H9 (cell line): ENCODE measurements around the gene CAPNS1. TPM values are rescaled to one million over a fixed set of nuclear protein-coding genes. Genes with fewer than 3 reads are reported as not detected.

Source experiments
- DNase-seq: peaks from one replicate; pipeline ENCODE4 v3.0.0-alpha.2; 2017
- H2AFZ ChIP-seq: one replicate; pipeline ENCODE4 v1.6.1; 2013; ENCODE audit warnings: mild to moderate bottlenecking, low read length, control low read depth, moderate library complexity
- H2AK5ac ChIP-seq: 2 replicates; pipeline ENCODE4 v1.6.1; 2013; ENCODE audit warnings: low read length, control low read depth, mixed read lengths; ENCODE audit not compliant: insufficient read length
- H2BK120ac ChIP-seq: one replicate; pipeline ENCODE4 v1.6.1; 2013; ENCODE audit warnings: low read depth, mild to moderate bottlenecking, low read length, control low read depth, inconsistent platforms; ENCODE audit not compliant: poor library complexity, severe bottlenecking
- H2BK12ac ChIP-seq: 2 replicates; pipeline ENCODE4 v1.6.1; 2013; ENCODE audit warnings: low read length, control low read depth, mixed read lengths, low read depth; ENCODE audit not compliant: insufficient read length
- H2BK15ac ChIP-seq: 2 replicates; pipeline ENCODE4 v1.6.1; 2013; ENCODE audit warnings: low read depth, low read length, control low read depth
- H2BK20ac ChIP-seq: one replicate; pipeline ENCODE4 v1.6.1; 2013; ENCODE audit warnings: low read depth, mild to moderate bottlenecking, low read length, control low read depth, inconsistent platforms; ENCODE audit not compliant: poor library complexity, severe bottlenecking
- H2BK5ac ChIP-seq: 2 replicates; pipeline ENCODE4 v1.6.1; 2013; ENCODE audit warnings: low read length, control low read depth, mixed read lengths; ENCODE audit not compliant: insufficient read length
- H3K14ac ChIP-seq: 2 replicates; pipeline ENCODE4 v1.6.1; 2013; ENCODE audit warnings: low read length, control low read depth; ENCODE audit not compliant: insufficient read depth
- H3K18ac ChIP-seq: 2 replicates; pipeline ENCODE4 v1.6.1; 2013; ENCODE audit warnings: low read depth, mild to moderate bottlenecking, mixed read lengths, low read length, control low read depth; ENCODE audit not compliant: insufficient read length
- H3K23ac ChIP-seq: 2 replicates; pipeline ENCODE4 v1.6.1; 2013; ENCODE audit warnings: low read length, control low read depth, mixed read lengths, low read depth; ENCODE audit not compliant: insufficient read length
- H3K23me2 ChIP-seq: 2 replicates; pipeline ENCODE4 v1.6.1; 2013; ENCODE audit warnings: low read depth, mild to moderate bottlenecking, mixed read lengths, low read length, control low read depth; ENCODE audit not compliant: insufficient read length, poor library complexity, severe bottlenecking
- H3K27ac ChIP-seq: 2 replicates; pipeline ENCODE4 v1.5.1; 2013; ENCODE audit warnings: low read length, control low read depth, mixed read lengths, low read depth; ENCODE audit not compliant: insufficient read length
- H3K27me3 ChIP-seq: 2 replicates; pipeline ENCODE4 v1.6.1; 2013; ENCODE audit warnings: low read length, control low read depth, inconsistent platforms; ENCODE audit not compliant: insufficient read depth
- H3K4ac ChIP-seq: 2 replicates; pipeline ENCODE4 v1.6.1; 2013; ENCODE audit warnings: low read depth, mild to moderate bottlenecking, control low read depth, inconsistent platforms, low read length, moderate library complexity
- H3K4me1 ChIP-seq: 2 replicates; pipeline ENCODE4 v1.6.1; 2013; ENCODE audit warnings: low read length, control low read depth, inconsistent platforms; ENCODE audit not compliant: insufficient read depth
- H3K4me2 ChIP-seq: 2 replicates; pipeline ENCODE4 v1.6.1; 2013; ENCODE audit warnings: low read length, control low read depth, mixed read lengths; ENCODE audit not compliant: insufficient read length, insufficient read depth
- H3K56ac ChIP-seq: 2 replicates; pipeline ENCODE4 v1.6.1; 2013; ENCODE audit warnings: low read depth, mild to moderate bottlenecking, mixed read lengths, low read length, control low read depth; ENCODE audit not compliant: insufficient read length
- H3K79me1 ChIP-seq: 2 replicates; pipeline ENCODE4 v1.6.1; 2013; ENCODE audit warnings: low read depth, mild to moderate bottlenecking, moderate library complexity, low read length, control low read depth, inconsistent platforms; ENCODE audit not compliant: insufficient read depth, poor library complexity, severe bottlenecking
- H3K79me2 ChIP-seq: 2 replicates; pipeline ENCODE4 v1.6.1; 2013; ENCODE audit warnings: low read length, control low read depth, inconsistent platforms; ENCODE audit not compliant: insufficient read depth
- H3K9ac ChIP-seq: 2 replicates; pipeline ENCODE4 v1.6.1; 2013; ENCODE audit warnings: low read length, control low read depth, mixed read lengths; ENCODE audit not compliant: insufficient read length; ENCODE audit errors: extremely low read depth
- H3K9me3 ChIP-seq: one replicate; pipeline ENCODE4 v1.6.1; 2013; ENCODE audit warnings: low read depth, low read length, inconsistent platforms; ENCODE audit not compliant: control insufficient read depth
- H3T11ph ChIP-seq: one replicate; pipeline ENCODE4 v1.6.1; 2013; ENCODE audit warnings: mild to moderate bottlenecking, low read length, control low read depth, inconsistent platforms
- H4K20me1 ChIP-seq: one replicate; pipeline ENCODE4 v1.6.1; 2013; ENCODE audit not compliant: control insufficient read depth, insufficient read length, insufficient read depth
- H4K5ac ChIP-seq: 2 replicates; pipeline ENCODE4 v1.6.1; 2013; ENCODE audit warnings: low read depth, mild to moderate bottlenecking, mixed read lengths, low read length, control low read depth; ENCODE audit not compliant: insufficient read length
- H4K8ac ChIP-seq: replicated peaks from 2 replicates; pipeline ENCODE4 v1.6.1; 2013; ENCODE audit warnings: low read length, control low read depth, mixed read lengths, low read depth; ENCODE audit not compliant: insufficient read length
- H4K91ac ChIP-seq: 2 replicates; pipeline ENCODE4 v1.6.1; 2013; ENCODE audit warnings: low read depth, mild to moderate bottlenecking, moderate library complexity, mixed read lengths, low read length, control low read depth; ENCODE audit not compliant: insufficient read length
- H3K27ac Mint-ChIP-seq, 3 experiments: 2 replicates in 2 of 3; 3 replicates in 1 of 3; pipeline ENCODE4 v1.8.0; 2020 to 2021; ENCODE audit warnings: mixed read lengths in 3 of 3, mild to moderate bottlenecking in 1 of 3, moderate library complexity in 1 of 3
- H3K27me3 Mint-ChIP-seq: 2 replicates; pipeline ENCODE4 v1.8.0; 2021; ENCODE audit warnings: low read depth, mild to moderate bottlenecking, moderate library complexity, mixed read lengths
- H3K36me3 Mint-ChIP-seq, 3 experiments: 2 replicates in 2 of 3; 3 replicates in 1 of 3; pipeline ENCODE4 v1.8.0; 2020 to 2021; ENCODE audit warnings: low read depth in 3 of 3, mixed read lengths in 3 of 3; ENCODE audit not compliant: insufficient read depth in 1 of 3
- H3K4me1 Mint-ChIP-seq, 2 experiments: 2 replicates each; pipeline ENCODE4 v1.8.0; 2020; ENCODE audit warnings: mixed read lengths in 2 of 2
- H3K4me3 Mint-ChIP-seq, 2 experiments: 2 replicates in 1 of 2; 3 replicates in 1 of 2; pipeline ENCODE4 v1.8.0; 2020 to 2021; ENCODE audit warnings: mild to moderate bottlenecking in 2 of 2, mixed read lengths in 2 of 2, moderate library complexity in 1 of 2
- H3K9me3 Mint-ChIP-seq, 2 experiments: 2 replicates in 1 of 2; 3 replicates in 1 of 2; pipeline ENCODE4 v1.8.0; 2020; ENCODE audit warnings: mild to moderate bottlenecking in 2 of 2, mixed read lengths in 2 of 2, moderate library complexity in 1 of 2
- CTCF ChIP-seq: fragments of 200-600 bp; sonication (generic); conservative IDR thresholded peaks from 3 replicates; pipeline ENCODE4 v1.8.0; 2021; ENCODE audit warnings: antibody characterized with exemption, mild to moderate bottlenecking
- WGBS: extraction: QIAGEN DNeasy Blood & Tissue Kit; methylation state at CpG from one replicate; pipeline ENCODE4 v1.1.7; 2013; ENCODE audit warnings: missing lambda C conversion rate, low lambda C conversion rate, mixed read lengths; ENCODE audit not compliant: insufficient read length; ENCODE audit errors: extremely low coverage; 5-methylcytosine and 5-hydroxymethylcytosine counted together
- total RNA-seq: library from RNA; stranded (reverse); gene quantifications from 2 replicates; pipeline ENCODE4 v1.2.1, GENCODE V29; 2021

Gene CAPNS1
- total RNA-seq, 1 experiment from 2014 or later: 399 TPM

- H3K27ac Mint-ChIP-seq: no peak overlapping the region; a peak in 1 of 7 replicates
- no peak overlapping the region for H3T11ph ChIP-seq
- H3K56ac ChIP-seq: no peak overlapping the region
- H2AFZ ChIP-seq: no peak overlapping the region
- no peak overlapping the region for H4K5ac ChIP-seq
- peaks cover 4% of the 10 kb centered on the region for H3K23me2 ChIP-seq
- H3K79me2 ChIP-seq: no peaks in the 10 kb centered on the region
- no CpG with 5 or more reads among the region's 9 CpGs for WGBS
- no peak overlapping the region for H3K9ac ChIP-seq
- H3K9me3 Mint-ChIP-seq: no peaks in the 10 kb centered on the region
- H3K18ac ChIP-seq: no peak overlapping the region
- no peaks in the 10 kb centered on the region for H3K9me3 ChIP-seq
- no peak for TF ChIP-seq CTCF
- H2BK120ac ChIP-seq: no peak overlapping the region
- no peaks in the 10 kb centered on the region for H3K79me1 ChIP-seq
- H3K4me2 ChIP-seq: no peak overlapping the region
- H3K14ac ChIP-seq: no peak overlapping the region
- no peak overlapping the region for H3K23ac ChIP-seq
- no peaks in the 10 kb centered on the region for H3K27me3 Mint-ChIP-seq
- no peak overlapping the region for H4K91ac ChIP-seq
- H2BK20ac ChIP-seq: no peak overlapping the region
- H4K8ac ChIP-seq: no peak overlapping the region
- H2BK15ac ChIP-seq: no peak overlapping the region
- peaks cover 20 to 40% (median 40%) of the 10 kb centered on the region in 3 experiments for H3K36me3 Mint-ChIP-seq
- H3K4ac ChIP-seq: no peak overlapping the region
- no peak overlapping the region for H3K27ac ChIP-seq
- H4K20me1 ChIP-seq: no peaks in the 10 kb centered on the region
- DNase-seq: no peak
- no peak overlapping the region for H3K4me3 Mint-ChIP-seq
- peaks cover 6 to 8% of the 10 kb centered on the region in 2 experiments for H3K4me1 Mint-ChIP-seq
- no peak overlapping the region for H2BK12ac ChIP-seq
- H2AK5ac ChIP-seq: no peak overlapping the region
- no peaks in the 10 kb centered on the region for H3K27me3 ChIP-seq
- H3K4me1 ChIP-seq: no peaks in the 10 kb centered on the region
- H2BK5ac ChIP-seq: no peak overlapping the region
These were observed 14.3 kb upstream of the CAPNS1 start for GRCh38 chr19:36125557-36125956.
